Calu3 (cell line): ENCODE measurements around the gene PORCN. TPM values are rescaled to one million over a fixed set of nuclear protein-coding genes. Genes with fewer than 3 reads are reported as not detected.
A peak's percentile ranks its signal among the peaks of the same experiment; 100 is the strongest.

ENCODE experiments used
- BruUV-seq: library from RNA; stranded (reverse); fragments of 400-500 nt; replicated peaks from 2 replicates; lab custom pipeline; 2021; lab: Mats Ljungman, UMichigan
- CTCF ChIA-PET: fragments of 300-600 bp; sonication (Branson Sonifier 250); formaldehyde crosslinking; loops from one replicate; lab custom pipeline; 2022; ENCODE audit warnings: antibody characterized with exemption; lab: Charles Lee
- DNase-seq: peaks from one replicate; pipeline ENCODE4 v3.0.0; 2022
- H3K27ac Mint-ChIP-seq: one replicate; pipeline ENCODE4 v1.8.0; 2022; ENCODE audit warnings: mixed read lengths; ENCODE audit not compliant: unreplicated experiment
- H3K27me3 Mint-ChIP-seq: one replicate; pipeline ENCODE4 v1.8.0; 2022; ENCODE audit warnings: mixed read lengths; ENCODE audit not compliant: unreplicated experiment
- H3K36me3 Mint-ChIP-seq: one replicate; pipeline ENCODE4 v1.8.0; 2022; ENCODE audit warnings: mild to moderate bottlenecking, moderate library complexity, mixed read lengths; ENCODE audit not compliant: insufficient read depth, unreplicated experiment
- H3K4me1 Mint-ChIP-seq: one replicate; pipeline ENCODE4 v1.8.0; 2022; ENCODE audit warnings: mild to moderate bottlenecking, low read depth, mixed read lengths; ENCODE audit not compliant: unreplicated experiment
- H3K4me3 Mint-ChIP-seq: one replicate; pipeline ENCODE4 v1.8.0; 2022; ENCODE audit warnings: mild to moderate bottlenecking, low read depth, moderate library complexity, mixed read lengths; ENCODE audit not compliant: unreplicated experiment
- H3K9me3 Mint-ChIP-seq: one replicate; pipeline ENCODE4 v1.8.0; 2022; ENCODE audit warnings: low read depth, mixed read lengths; ENCODE audit not compliant: unreplicated experiment
- intact Hi-C: fragments of 100-400 bp; cut with micrococcal nuclease; formaldehyde crosslinking; loops from one replicate; pipeline ENCODE4 v1.10.0; 2022; ENCODE audit not compliant: unreplicated experiment
- total RNA-seq: library from RNA; stranded (reverse); gene quantifications from 2 replicates; pipeline ENCODE4 v1.2.3, GENCODE V29; 2022
- TF ChIP-seq, protein P1 (sequence below): fragments of 200-600 bp; IDR thresholded peaks from one replicate; pipeline ENCODE4 v1.8.0; 2022; ENCODE audit warnings: antibody characterized with exemption; ENCODE audit not compliant: unreplicated experiment

Gene PORCN
- total RNA-seq, 1 experiment from 2014 or later, result 19.3 TPM

GRCh38 chrX:48530736-48531135 lies 21.9 kb downstream of the PORCN start:
- TF ChIP-seq, protein P1, sequence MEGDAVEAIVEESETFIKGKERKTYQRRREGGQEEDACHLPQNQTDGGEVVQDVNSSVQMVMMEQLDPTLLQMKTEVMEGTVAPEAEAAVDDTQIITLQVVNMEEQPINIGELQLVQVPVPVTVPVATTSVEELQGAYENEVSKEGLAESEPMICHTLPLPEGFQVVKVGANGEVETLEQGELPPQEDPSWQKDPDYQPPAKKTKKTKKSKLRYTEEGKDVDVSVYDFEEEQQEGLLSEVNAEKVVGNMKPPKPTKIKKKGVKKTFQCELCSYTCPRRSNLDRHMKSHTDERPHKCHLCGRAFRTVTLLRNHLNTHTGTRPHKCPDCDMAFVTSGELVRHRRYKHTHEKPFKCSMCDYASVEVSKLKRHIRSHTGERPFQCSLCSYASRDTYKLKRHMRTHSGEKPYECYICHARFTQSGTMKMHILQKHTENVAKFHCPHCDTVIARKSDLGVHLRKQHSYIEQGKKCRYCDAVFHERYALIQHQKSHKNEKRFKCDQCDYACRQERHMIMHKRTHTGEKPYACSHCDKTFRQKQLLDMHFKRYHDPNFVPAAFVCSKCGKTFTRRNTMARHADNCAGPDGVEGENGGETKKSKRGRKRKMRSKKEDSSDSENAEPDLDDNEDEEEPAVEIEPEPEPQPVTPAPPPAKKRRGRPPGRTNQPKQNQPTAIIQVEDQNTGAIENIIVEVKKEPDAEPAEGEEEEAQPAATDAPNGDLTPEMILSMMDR, result no peak
- intact Hi-C loops, result no loop called here
- Mint-ChIP-seq H3K4me1 (peaks cover 21% of the 10 kb centered on the region), H3K27ac (no peak overlapping the region), H3K9me3 (no peaks in the 10 kb centered on the region), H3K36me3 (peaks cover 20% of the 10 kb centered on the region), H3K27me3 (no peaks in the 10 kb centered on the region), H3K4me3 (no peak overlapping the region)
- no peak for DNase-seq
- CTCF ChIA-PET, result interaction anchor here (1.5 kb wide), 1 partner anchor 9 kb away, joined by 8 read pairs; the partner anchor contains the start of gene TBC1D25
- BruUV-seq, result no TSS peak

- no TSS peak for BruUV-seq
- H3K4me1 Mint-ChIP-seq, result peaks cover 19% of the 10 kb centered on the region
- H3K27me3 Mint-ChIP-seq, result no peaks in the 10 kb centered on the region
- TF ChIP-seq, protein P1, result no peak
- H3K27ac Mint-ChIP-seq, result peak overlapping the region; percentile 66
- CTCF ChIA-PET, result interaction anchor here (0.5 to 1.5 kb wide), 2 partner anchors 8 to 444 kb away, joined by 4 to 8 read pairs; partner anchors contain the start of gene TBC1D25
- DNase-seq, result peak; percentile 12
- intact Hi-C loops, result no loop called here
- no peaks in the 10 kb centered on the region for H3K9me3 Mint-ChIP-seq
- peaks cover 16% of the 10 kb centered on the region for H3K36me3 Mint-ChIP-seq
- H3K4me3 Mint-ChIP-seq, result no peak overlapping the region
Measured at GRCh38 chrX:48531358-48531959, 22.7 kb downstream of the PORCN start.

GRCh38 chrX:48532161-48532560 lies 23.4 kb downstream of the PORCN start:
- Mint-ChIP-seq H3K27me3 (no peaks in the 10 kb centered on the region), H3K36me3 (peaks cover 12% of the 10 kb centered on the region), H3K4me1 (peaks cover 13% of the 10 kb centered on the region), H3K27ac (peak overlapping the region; percentile 66), H3K9me3 (no peaks in the 10 kb centered on the region), H3K4me3 (no peak overlapping the region)
- TF ChIP-seq, protein P1, result no peak
- DNase-seq, result no peak
- CTCF ChIA-PET, result no interaction called here
- intact Hi-C loops, result no loop called here
- no TSS peak for BruUV-seq

DNA sequence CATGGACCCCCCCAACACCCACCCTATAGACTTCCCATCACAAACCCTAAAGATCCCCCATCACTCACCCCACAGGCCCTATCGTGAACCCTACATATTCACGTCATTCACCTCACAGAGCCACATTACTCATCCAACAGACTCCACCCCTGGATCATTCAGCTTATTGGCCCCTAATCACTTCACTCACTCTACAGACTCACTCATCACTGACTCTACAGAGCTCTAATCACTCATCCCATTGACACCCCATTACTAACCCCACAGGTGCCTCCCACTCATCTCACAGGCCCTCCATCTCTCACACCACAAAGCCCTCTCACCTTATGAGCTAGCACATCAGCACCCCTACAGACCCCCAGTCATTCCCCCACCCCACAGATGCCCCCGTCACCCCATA lies 24.4 kb downstream of the PORCN start:
- TF ChIP-seq, protein P1, result no peak
- H3K27ac Mint-ChIP-seq, result peak overlapping the region; percentile 8
- peaks cover 13% of the 10 kb centered on the region for H3K4me1 Mint-ChIP-seq
- H3K4me3 Mint-ChIP-seq, result no peak overlapping the region
- no peak for DNase-seq
- intact Hi-C loops, result no loop called here
- no TSS peak for BruUV-seq
- no peaks in the 10 kb centered on the region for H3K27me3 Mint-ChIP-seq
- no peaks in the 10 kb centered on the region for H3K9me3 Mint-ChIP-seq
- CTCF ChIA-PET, result no interaction called here
- H3K36me3 Mint-ChIP-seq, result peaks cover 11% of the 10 kb centered on the region
